Naive thymus-derived CD8-positive, alpha-beta T cell (primary cell): ENCODE data around the gene GPR153. TPM values are rescaled to one million over a fixed set of nuclear protein-coding genes. Genes with fewer than 3 reads are reported as not detected.
A peak's percentile ranks its signal among the peaks of the same experiment; 100 is the strongest.

Experiments
- ATAC-seq, 2 donors: fragments of 150-1000 bp; cut with Tn5 transposase in 1 of 2; sonication (Bioruptor Pico), chemical (Tn5 transposase) in 1 of 2; 1 replicate in 1 of 2; 2 replicates in 1 of 2; pipeline ENCODE4 v1.10.0; 2021; ENCODE audit warnings: mild to moderate bottlenecking in 2 of 2, moderate library complexity in 2 of 2
- POLR2A ChIA-PET: fragments of 350-600 bp; sonication (Branson Sonifier 250); formaldehyde crosslinking; loops from one replicate; lab custom pipeline; 2021; ENCODE audit warnings: antibody characterized with exemption; lab: Charles Lee
- DNase-seq, 10 donors: peaks; one replicate each; pipeline versions ENCODE4 v3.0.0 to v3.0.0-alpha.2; 2020 to 2022
- H3K27ac Mint-ChIP-seq, 10 donors: one replicate each; pipeline ENCODE4 v1.8.0; 2020 to 2022; ENCODE audit warnings: mild to moderate bottlenecking in 10 of 10, mixed read lengths in 10 of 10, moderate library complexity in 4 of 10, inconsistent platforms in 1 of 10
- H3K27me3 Mint-ChIP-seq, 5 donors: one replicate each; pipeline ENCODE4 v1.8.0; 2021 to 2022; ENCODE audit warnings: mixed read lengths in 5 of 5
- H3K36me3 Mint-ChIP-seq, 3 donors: one replicate each; pipeline ENCODE4 v1.8.0; 2020 to 2022; ENCODE audit warnings: mixed read lengths in 3 of 3, mild to moderate bottlenecking in 2 of 3, inconsistent platforms in 1 of 3
- H3K4me1 Mint-ChIP-seq, 4 donors: one replicate each; pipeline ENCODE4 v1.8.0; 2021 to 2022; ENCODE audit warnings: mixed read lengths in 4 of 4
- H3K4me3 Mint-ChIP-seq, 10 donors: one replicate each; pipeline ENCODE4 v1.8.0; 2020 to 2022; ENCODE audit warnings: mild to moderate bottlenecking in 10 of 10, mixed read lengths in 10 of 10, moderate library complexity in 6 of 10, inconsistent platforms in 1 of 10
- H3K9me3 Mint-ChIP-seq, 9 donors: one replicate each; pipeline ENCODE4 v1.8.0; 2020 to 2022; ENCODE audit warnings: mixed read lengths in 9 of 9, mild to moderate bottlenecking in 3 of 9, inconsistent platforms in 1 of 9, moderate library complexity in 1 of 9
- polyA plus RNA-seq, 3 donors: library from polyadenylated mRNA; unstranded; fragments of 300-500 nt; fragmentation: Illumina TruSeq; gene quantifications; one replicate each; pipeline ENCODE4 v1.2.3, GENCODE V29; 2021
- total RNA-seq, 8 experiments: library from RNA in 2 of 8; stranded (reverse) in 2 of 8; gene quantifications; one replicate each; pipeline ENCODE4 v1.2.3 and lab custom pipeline; 2021 to 2026

GPR153 gene
- total and polyA plus RNA-seq, 5 experiments from 2014 or later: 0.06 to 1.3 (median 0.56) TPM

GRCh38 chr1:6298530-6298929 is 37.6 kb upstream of the GPR153 start:
- no peak overlapping the region for H3K4me3 Mint-ChIP-seq
- no peaks in the 10 kb centered on the region for H3K27me3 Mint-ChIP-seq
- peaks cover 0 to 9% (median 5%) of the 10 kb centered on the region in 3 donors for H3K36me3 Mint-ChIP-seq
- H3K4me1 Mint-ChIP-seq: peaks cover 0 to 16% (median 7%) of the 10 kb centered on the region in 4 donors
- DNase-seq (no peak), ATAC-seq (no peak)
- no peaks in the 10 kb centered on the region for H3K9me3 Mint-ChIP-seq
- peak overlapping the region in 1 of 10 donors; percentile 49 for H3K27ac Mint-ChIP-seq
- POLR2A ChIA-PET: no interaction called here

GRCh38 chr1:6295910-6296309 is 35.0 kb upstream of the GPR153 start:
- Mint-ChIP-seq H3K36me3 (peaks cover 0 to 15% (median 8%) of the 10 kb centered on the region in 3 donors), H3K4me3 (no peak overlapping the region), H3K4me1 (peaks cover 0 to 16% (median 7%) of the 10 kb centered on the region in 4 donors), H3K27ac (no peak overlapping the region), H3K27me3 (no peaks in the 10 kb centered on the region), H3K9me3 (no peaks in the 10 kb centered on the region)
- POLR2A ChIA-PET: interaction anchor here (0.7 kb wide), 2 partner anchors 21 to 156 kb away, joined by 3 read pairs; no protein-coding TSS in a partner anchor
- no peak for ATAC-seq
- DNase-seq: no peak

GRCh38 chr1:6294890-6295556 is 34.1 kb upstream of the GPR153 start:
- Mint-ChIP-seq H3K4me3 (peak overlapping the region in 2 of 10 donors; percentile 34 to 36), H3K36me3 (peaks cover 0 to 15% (median 8%) of the 10 kb centered on the region in 3 donors)

DNA sequence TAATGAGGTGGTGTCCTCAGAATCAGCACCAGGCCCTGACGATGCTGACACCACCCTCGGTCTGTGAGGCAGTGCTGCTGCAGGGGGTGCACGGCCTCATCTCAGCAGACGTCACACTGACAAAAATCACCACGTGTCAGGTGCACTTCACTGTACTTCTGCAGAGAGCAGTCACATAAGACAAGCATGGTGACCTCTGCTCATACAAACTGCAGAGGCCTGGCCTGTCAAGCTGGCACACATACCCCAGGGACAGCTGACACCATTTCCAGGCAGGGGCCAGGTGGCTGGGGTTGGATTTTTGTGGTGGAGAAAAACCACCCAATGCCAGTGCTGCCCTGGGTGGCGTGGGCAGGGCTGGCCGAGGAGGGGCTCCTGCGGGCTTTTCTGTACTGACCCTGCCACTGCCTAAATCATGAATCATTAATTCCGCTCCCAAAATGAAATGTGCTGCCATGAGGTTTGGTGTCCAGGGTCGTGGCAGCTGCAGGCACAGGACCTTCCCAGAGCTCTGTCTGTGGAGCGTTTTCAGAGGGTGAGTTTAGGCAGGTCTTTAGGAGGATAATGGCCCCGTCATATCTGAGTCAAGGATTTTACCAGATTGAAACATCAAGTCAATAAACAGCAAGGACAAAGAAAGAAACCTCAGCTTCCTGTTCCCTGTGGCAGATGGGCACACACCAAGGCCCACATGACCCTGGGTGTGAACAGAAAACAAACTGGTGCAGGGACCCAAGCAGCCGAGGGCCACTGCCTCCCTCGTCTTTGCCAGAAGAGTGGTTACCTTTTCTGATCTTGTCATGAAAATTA is 33.4 kb upstream of the GPR153 start:
- ATAC-seq (no peak), DNase-seq (peak in 1 of 10 donors; percentile 4)
- Mint-ChIP-seq H3K4me3 (peak overlapping the region in 2 of 10 donors; percentile 34 to 36), H3K4me1 (peaks cover 0 to 16% (median 5%) of the 10 kb centered on the region in 4 donors), H3K36me3 (peaks cover 0 to 15% (median 8%) of the 10 kb centered on the region in 3 donors), H3K27me3 (no peaks in the 10 kb centered on the region), H3K27ac (peak overlapping the region in 5 of 10 donors; percentile 40 to 86 (median 58)), H3K9me3 (no peaks in the 10 kb centered on the region)
- POLR2A ChIA-PET: no interaction called here

More at GRCh38 chr1:6294890-6295556, 34.1 kb upstream of the GPR153 start:
- ATAC-seq: no peak
- Mint-ChIP-seq H3K4me1 (peaks cover 0 to 16% (median 5%) of the 10 kb centered on the region in 4 donors), H3K27ac (peak overlapping the region in 5 of 10 donors; percentile 42 to 86 (median 58)), H3K9me3 (no peaks in the 10 kb centered on the region), H3K27me3 (no peaks in the 10 kb centered on the region)
- DNase-seq: peak in 1 of 10 donors; percentile 24
- POLR2A ChIA-PET: no interaction called here

GRCh38 chr1:6292102-6292501 is 31.2 kb upstream of the GPR153 start:
- Mint-ChIP-seq H3K4me1 (peaks cover 0 to 20% (median 5%) of the 10 kb centered on the region in 4 donors), H3K36me3 (peaks cover 0 to 15% (median 8%) of the 10 kb centered on the region in 3 donors), H3K4me3 (no peak overlapping the region), H3K27ac (peak overlapping the region in 1 of 10 donors; percentile 36), H3K9me3 (no peaks in the 10 kb centered on the region), H3K27me3 (no peaks in the 10 kb centered on the region)
- POLR2A ChIA-PET: no interaction called here
- DNase-seq (no peak), ATAC-seq (no peak)

GRCh38 chr1:6288665-6289064 is 27.8 kb upstream of the GPR153 start:
- no peak for DNase-seq
- Mint-ChIP-seq H3K27ac (peak overlapping the region in 3 of 10 donors; percentile 22 to 89 (median 40)), H3K4me1 (peaks cover 0 to 4% (median under 1%) of the 10 kb centered on the region in 4 donors), H3K36me3 (peaks cover 0 to 7% (median 3%) of the 10 kb centered on the region in 3 donors), H3K4me3 (no peak overlapping the region), H3K27me3 (no peaks in the 10 kb centered on the region), H3K9me3 (no peaks in the 10 kb centered on the region)
- POLR2A ChIA-PET: no interaction called here
- ATAC-seq: no peak

DNA sequence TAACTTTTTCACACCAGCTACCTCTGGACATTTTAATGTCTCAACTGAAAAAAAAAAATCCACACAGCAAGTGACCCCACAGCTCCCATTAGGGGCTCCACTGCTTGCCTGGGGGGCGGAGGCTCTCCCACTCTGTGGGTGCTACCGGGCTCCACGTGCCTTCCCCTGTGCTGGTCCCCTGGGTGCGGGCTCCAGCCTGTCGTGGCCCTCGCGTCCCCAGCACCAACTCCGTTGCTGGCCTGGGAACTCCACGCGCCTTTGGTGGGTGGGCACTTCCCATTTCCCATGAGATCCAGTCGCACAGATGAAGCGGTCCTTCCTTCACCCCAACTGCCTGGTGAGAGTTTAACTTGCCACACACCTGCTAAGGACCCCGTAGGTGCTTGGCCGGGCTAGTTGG is 27.1 kb upstream of the GPR153 start:
- peaks cover 0 to 1% (median 0%) of the 10 kb centered on the region in 3 donors for H3K36me3 Mint-ChIP-seq
- no peaks in the 10 kb centered on the region for H3K27me3 Mint-ChIP-seq
- H3K4me3 Mint-ChIP-seq: no peak overlapping the region
- H3K9me3 Mint-ChIP-seq: no peaks in the 10 kb centered on the region
- POLR2A ChIA-PET: no interaction called here
- peak overlapping the region in 3 of 10 donors; percentile 22 to 89 (median 40) for H3K27ac Mint-ChIP-seq
- peaks cover 0 to 4% (median 0%) of the 10 kb centered on the region in 4 donors for H3K4me1 Mint-ChIP-seq
- no peak for DNase-seq
- ATAC-seq: no peak

DNA sequence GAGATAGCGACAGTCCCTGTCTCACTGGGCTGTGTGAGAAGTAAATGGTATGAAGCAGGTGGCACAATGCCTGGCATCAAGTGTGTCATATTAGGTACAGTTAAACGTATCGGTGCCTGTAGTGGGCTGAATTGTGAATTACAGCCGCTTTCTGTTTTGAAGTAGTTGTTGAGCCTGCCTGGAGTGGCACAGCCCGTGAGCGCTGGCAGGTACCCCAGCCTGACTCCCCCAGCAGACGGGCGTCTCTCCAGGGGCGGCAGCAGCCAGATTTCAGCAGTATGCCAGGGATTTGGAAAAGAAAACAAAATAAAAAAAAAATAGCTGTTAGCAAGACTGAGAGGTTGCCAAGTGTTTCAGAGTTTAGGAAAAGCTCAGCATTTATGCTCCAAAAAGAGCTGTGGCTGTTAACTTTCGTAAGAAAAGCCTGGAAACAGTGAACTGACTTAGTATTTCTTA is 26.6 kb upstream of the GPR153 start:
- no peak overlapping the region for H3K27ac Mint-ChIP-seq
- H3K9me3 Mint-ChIP-seq: no peaks in the 10 kb centered on the region
- H3K4me1 Mint-ChIP-seq: peaks cover 0 to 4% (median under 1%) of the 10 kb centered on the region in 4 donors
- no peaks in the 10 kb centered on the region for H3K27me3 Mint-ChIP-seq
- no peaks in the 10 kb centered on the region for H3K36me3 Mint-ChIP-seq
- DNase-seq: no peak
- POLR2A ChIA-PET: no interaction called here
- H3K4me3 Mint-ChIP-seq: no peak overlapping the region
- ATAC-seq: no peak

DNA sequence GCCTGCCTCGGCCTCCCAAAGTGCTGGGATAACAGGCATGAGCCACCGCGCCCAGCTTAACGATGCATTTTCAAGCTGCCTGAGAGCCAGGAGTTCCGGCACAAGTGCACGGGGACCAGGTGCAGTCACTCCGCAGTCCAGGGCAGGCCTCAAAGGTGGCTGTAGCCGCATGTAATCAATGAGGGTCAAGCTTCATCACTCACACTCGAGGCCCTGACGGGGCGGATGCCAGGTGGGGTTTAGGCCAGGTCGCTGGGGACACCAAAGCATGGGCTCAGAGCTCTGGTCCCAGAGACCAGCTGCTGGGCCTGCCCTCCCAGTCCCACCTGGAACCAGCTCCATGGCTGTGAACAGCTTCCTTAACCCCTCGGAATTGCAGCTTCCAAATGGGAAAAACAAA is 26.1 kb upstream of the GPR153 start:
- POLR2A ChIA-PET: no interaction called here
- H3K27ac Mint-ChIP-seq: no peak overlapping the region
- H3K27me3 Mint-ChIP-seq: no peaks in the 10 kb centered on the region
- no peaks in the 10 kb centered on the region for H3K36me3 Mint-ChIP-seq
- no peak for ATAC-seq
- no peak overlapping the region for H3K4me3 Mint-ChIP-seq
- H3K4me1 Mint-ChIP-seq: peaks cover 0 to 4% (median 2%) of the 10 kb centered on the region in 4 donors
- no peaks in the 10 kb centered on the region for H3K9me3 Mint-ChIP-seq
- DNase-seq: no peak

DNA sequence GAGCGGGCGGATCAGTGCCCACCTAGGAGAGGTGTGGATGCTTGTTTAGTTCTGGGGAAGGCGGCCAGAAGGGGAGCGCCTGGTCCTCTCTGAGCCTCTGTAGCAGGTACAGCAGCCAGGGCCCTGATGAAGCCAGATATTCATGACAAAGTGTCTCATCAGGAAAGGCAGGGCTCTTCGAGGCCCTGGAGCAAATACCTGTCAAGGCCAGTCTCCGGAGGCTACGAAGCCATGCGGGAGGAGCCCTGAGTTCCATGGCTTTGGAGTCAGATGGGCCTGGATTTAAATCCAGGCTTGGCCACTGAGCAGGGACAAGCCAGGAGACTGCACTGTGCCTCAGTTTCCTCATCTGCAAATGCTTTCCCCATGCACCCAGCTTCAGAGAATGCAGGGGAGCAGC is 25.4 kb upstream of the GPR153 start:
- Mint-ChIP-seq H3K9me3 (no peaks in the 10 kb centered on the region), H3K27me3 (no peaks in the 10 kb centered on the region), H3K4me3 (no peak overlapping the region), H3K36me3 (no peaks in the 10 kb centered on the region), H3K4me1 (peaks cover 0 to 4% (median 2%) of the 10 kb centered on the region in 4 donors), H3K27ac (no peak overlapping the region)
- no peak for ATAC-seq
- POLR2A ChIA-PET: no interaction called here
- no peak for DNase-seq

- POLR2A ChIA-PET: no interaction called here
Observed at GRCh38 chr1:6285336-6285735, 24.4 kb upstream of the GPR153 start.

GRCh38 chr1:6282577-6283270 is 21.8 kb upstream of the GPR153 start:
- Mint-ChIP-seq H3K4me3 (no peak overlapping the region), H3K9me3 (no peaks in the 10 kb centered on the region), H3K27ac (no peak overlapping the region), H3K4me1 (peaks cover 0 to 5% (median 1%) of the 10 kb centered on the region in 4 donors), H3K27me3 (no peaks in the 10 kb centered on the region), H3K36me3 (no peaks in the 10 kb centered on the region)
- DNase-seq: no peak
- POLR2A ChIA-PET: no interaction called here
- ATAC-seq: no peak

More at GRCh38 chr1:6285336-6285735, 24.4 kb upstream of the GPR153 start:
- H3K9me3 Mint-ChIP-seq: no peaks in the 10 kb centered on the region
- no peak overlapping the region for H3K27ac Mint-ChIP-seq
- DNase-seq (no peak), ATAC-seq (no peak)
- peaks cover 0 to 4% (median 2%) of the 10 kb centered on the region in 4 donors for H3K4me1 Mint-ChIP-seq
- no peaks in the 10 kb centered on the region for H3K27me3 Mint-ChIP-seq
- H3K4me3 Mint-ChIP-seq: no peak overlapping the region
- no peaks in the 10 kb centered on the region for H3K36me3 Mint-ChIP-seq
